ENCODE measurements around the gene JMJD1C. TPM values are rescaled to one million over a fixed set of nuclear protein-coding genes. Genes with fewer than 3 reads are reported as not detected.

Gene JMJD1C
- total RNA-seq, 1 donor from 2014 or later = 143 TPM

DNA sequence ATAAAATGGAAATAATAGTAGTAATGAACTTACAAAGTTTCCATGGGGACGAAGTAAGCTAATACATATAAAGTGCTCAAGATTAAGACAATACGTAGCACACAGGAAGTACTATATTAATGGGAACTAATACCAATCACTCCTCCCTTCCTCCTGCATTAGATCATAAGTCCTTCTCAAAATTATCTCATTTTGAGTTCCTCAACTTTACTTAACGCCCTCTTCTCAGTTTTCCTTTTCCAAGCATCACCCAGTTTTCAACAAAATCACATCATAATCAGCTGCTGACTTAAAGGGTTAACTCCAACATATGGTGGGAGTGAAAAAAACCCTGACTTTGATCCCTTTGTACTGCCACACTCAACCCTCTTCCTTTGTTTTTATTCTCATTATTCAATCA, 24.4 kb downstream of the JMJD1C start:
- peaks cover 45% of the 10 kb centered on the region for H3K4me1 ChIP-seq
- peaks cover 10% of the 10 kb centered on the region for H3F3A ChIP-seq (ENCODE audit: low read depth)
- H3K4me3 ChIP-seq = no peak overlapping the region
- H3K36me3 Mint-ChIP-seq = peaks cover 6% of the 10 kb centered on the region
- H3K79me2 ChIP-seq (ENCODE audit: low read depth) = peaks cover 100% of the 10 kb centered on the region
- no peak overlapping the region for H3K27ac ChIP-seq
- H3K27me3 ChIP-seq = no peaks in the 10 kb centered on the region
- H3K9ac ChIP-seq = no peak overlapping the region
- peaks cover 14% of the 10 kb centered on the region for H3K4me1 Mint-ChIP-seq
- H4K20me1 ChIP-seq (ENCODE audit: low read depth) = peaks cover 78% of the 10 kb centered on the region
- H2AFZ ChIP-seq (replicated peaks) = no peak overlapping the region
- no peak for DNase-seq (ENCODE audit: low spot score)
- peaks cover 3% of the 10 kb centered on the region for H3K9me3 Mint-ChIP-seq
- H3K4me2 ChIP-seq = no peak overlapping the region
- TF ChIP-seq EZH2 (IDR thresholded peaks at IDR 0.05) (no peak), CTCF (IDR thresholded peaks at IDR 0.05) (no peak), EZH2phosphoT487 (IDR thresholded peaks at IDR 0.05) (no peak)
- no peaks in the 10 kb centered on the region for H3K27me3 Mint-ChIP-seq (ENCODE audit: insufficient read depth, low read depth)
- no peak overlapping the region for H3K27ac Mint-ChIP-seq
- no peaks in the 10 kb centered on the region for H3K9me3 ChIP-seq (ENCODE audit: low read depth)
- H3K36me3 ChIP-seq = no peaks in the 10 kb centered on the region
- no peak overlapping the region for H3K4me3 Mint-ChIP-seq

- Histone ChIP-seq H3K36me3 (no peaks in the 10 kb centered on the region), H3K4me1 (peaks cover 59% of the 10 kb centered on the region), H3K4me2 (no peak overlapping the region), H3F3A (ENCODE audit: low read depth) (peaks cover 10% of the 10 kb centered on the region), H3K4me3 (no peak overlapping the region), H3K9me3 (ENCODE audit: low read depth) (no peaks in the 10 kb centered on the region), H2AFZ (replicated peaks) (no peak overlapping the region), H3K9ac (no peak overlapping the region), H3K27me3 (no peaks in the 10 kb centered on the region), H3K27ac (no peak overlapping the region), H3K79me2 (ENCODE audit: low read depth) (peaks cover 100% of the 10 kb centered on the region), H4K20me1 (ENCODE audit: low read depth) (peaks cover 88% of the 10 kb centered on the region)
- H3K36me3 Mint-ChIP-seq = no peaks in the 10 kb centered on the region
- TF ChIP-seq EZH2phosphoT487 (IDR thresholded peaks at IDR 0.05) (no peak), EZH2 (IDR thresholded peaks at IDR 0.05) (no peak), CTCF (IDR thresholded peaks at IDR 0.05) (no peak)
- peaks cover 18% of the 10 kb centered on the region for H3K4me1 Mint-ChIP-seq
- no peak overlapping the region for H3K27ac Mint-ChIP-seq
- H3K27me3 Mint-ChIP-seq (ENCODE audit: insufficient read depth, low read depth) = no peaks in the 10 kb centered on the region
- no peaks in the 10 kb centered on the region for H3K9me3 Mint-ChIP-seq
- DNase-seq (ENCODE audit: low spot score) = no peak
- H3K4me3 Mint-ChIP-seq = no peak overlapping the region
These were observed 26.2 kb downstream of the JMJD1C start for GRCh38 chr10:63439607-63440006.

- no peak overlapping the region for H3K4me3 Mint-ChIP-seq
- Histone ChIP-seq H3K4me2 (no peak overlapping the region), H3K9me3 (ENCODE audit: low read depth) (no peaks in the 10 kb centered on the region), H3K4me3 (no peak overlapping the region), H3K27me3 (no peaks in the 10 kb centered on the region), H2AFZ (replicated peaks) (no peak overlapping the region), H4K20me1 (ENCODE audit: low read depth) (peaks cover 96% of the 10 kb centered on the region), H3F3A (ENCODE audit: low read depth) (peaks cover 10% of the 10 kb centered on the region), H3K36me3 (no peaks in the 10 kb centered on the region), H3K27ac (no peak overlapping the region), H3K4me1 (peaks cover 64% of the 10 kb centered on the region), H3K9ac (no peak overlapping the region), H3K79me2 (ENCODE audit: low read depth) (peaks cover 100% of the 10 kb centered on the region)
- no peak overlapping the region for H3K27ac Mint-ChIP-seq
- no peak for TF ChIP-seq EZH2phosphoT487 (IDR thresholded peaks at IDR 0.05)
- no peaks in the 10 kb centered on the region for H3K36me3 Mint-ChIP-seq
- no peaks in the 10 kb centered on the region for H3K27me3 Mint-ChIP-seq (ENCODE audit: insufficient read depth, low read depth)
- peaks cover 22% of the 10 kb centered on the region for H3K4me1 Mint-ChIP-seq
- no peaks in the 10 kb centered on the region for H3K9me3 Mint-ChIP-seq
- no peak for DNase-seq (ENCODE audit: low spot score)
These were observed 27.0 kb downstream of the JMJD1C start for GRCh38 chr10:63438506-63439498.
